H1 (cell line): ENCODE data around the gene FOXD2. TPM values are rescaled to one million over a fixed set of nuclear protein-coding genes. Genes with fewer than 3 reads are reported as not detected.

Experiments
- ATF2 ChIP-seq: IDR thresholded peaks from 2 replicates; pipeline ENCODE4 v1.6.1; 2012; ENCODE audit warnings: low read length, inconsistent platforms
- BACH1 ChIP-seq: IDR thresholded peaks from 2 replicates; pipeline ENCODE4 v1.6.1; 2012; ENCODE audit warnings: low read length, improper control_type of control experiment
- YY1 ChIP-seq: IDR thresholded peaks from 2 replicates; pipeline ENCODE4 v1.6.1; 2011; ENCODE audit warnings: low read depth, mild to moderate bottlenecking, low read length
- polyA plus RNA-seq, 7 experiments: library from polyadenylated mRNA; depleted of rRNA in 3 of 7; stranded (reverse) in 5 of 7; unstranded in 2 of 7; fragments of >200 nt in 5 of 7; fragments of 200-250 nt in 2 of 7; gene quantifications; 1 replicate in 5 of 7; 2 replicates in 1 of 7; 4 replicates in 1 of 7; pipeline versions ENCODE4 v1.2.1 to v1.2.3, GENCODE V29; 2011 to 2013; ENCODE audit warnings: missing spikeins in 2 of 7, mixed read lengths in 2 of 7
- total RNA-seq: library from RNA; stranded (reverse); fragmentation: NEBNext Ultra II Directional; extraction: Animal tissue kit (Norgen Biotek cat#: 25700); gene quantifications from 2 replicates; pipeline ENCODE4 v1.2.1, GENCODE V29; 2021

The FOXD2 gene
- total and polyA plus RNA-seq, 2 of the 8 experiments (the other 6 are each of a cell fraction or from before 2014, with no cell fraction given): not detected

GRCh38 chr1:47407481-47407880, 30.4 kb upstream of the FOXD2 start (continued):
- TF ChIP-seq ATF2 (no peak), YY1 (no peak), BACH1 (no peak)
